ENCODE measurements around the gene NTRK2. TPM values are rescaled to one million over a fixed set of nuclear protein-coding genes. Genes with fewer than 3 reads are reported as not detected.

NTRK2 gene
- total RNA-seq, 1 experiment from 2014 or later: not detected

DNA sequence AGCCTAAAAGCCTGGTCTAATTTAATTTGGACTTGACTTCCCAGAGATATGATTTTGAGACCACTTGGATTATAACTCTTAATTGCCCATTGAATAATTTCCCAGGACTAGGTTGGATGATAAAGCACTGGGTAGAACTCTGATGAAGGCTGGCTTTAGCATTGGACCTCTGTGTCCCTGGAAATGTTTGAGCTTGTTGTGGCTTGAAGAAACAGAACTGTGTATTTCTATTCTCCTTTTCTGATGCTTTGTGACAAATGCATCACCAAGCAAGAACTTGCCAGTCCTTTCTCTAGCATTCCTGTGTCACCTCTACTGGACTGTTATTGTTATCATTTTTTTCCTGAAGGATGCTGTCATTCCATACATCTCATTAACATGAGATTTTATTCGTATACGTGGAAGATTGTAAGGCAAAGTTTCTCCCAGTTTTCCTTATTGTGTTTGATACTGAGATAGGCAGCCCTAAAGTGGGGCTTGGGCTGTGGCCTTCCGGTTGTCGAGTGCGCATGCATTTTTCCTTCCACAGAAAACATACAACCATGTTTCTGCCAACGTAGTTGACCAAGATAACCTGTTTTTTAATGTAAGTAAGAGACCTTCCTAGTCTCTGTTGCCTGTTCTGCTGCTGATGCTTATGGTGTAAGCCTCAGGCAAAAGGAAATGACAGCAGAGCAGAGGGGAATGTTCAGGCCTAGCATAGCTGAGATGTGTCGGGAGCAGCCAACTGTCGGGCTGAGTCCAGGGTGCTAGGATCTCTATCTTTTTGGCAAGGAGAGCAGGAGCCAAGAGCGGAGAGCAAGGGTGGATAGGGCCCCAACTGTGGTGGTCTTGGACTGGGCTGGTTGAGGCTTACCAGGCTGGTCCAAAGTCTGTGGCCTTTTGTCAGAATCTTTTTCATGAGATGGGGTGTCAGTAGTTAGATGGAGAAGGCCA, 2.3 kb downstream of the NTRK2 start:
- Histone ChIP-seq H3K27me3 (ENCODE audit: low read length) (no peaks in the 10 kb centered on the region), H2AFZ (ENCODE audit: low read length) (no peak overlapping the region), H3K4me3 (ENCODE audit: low read length) (no peak overlapping the region), H3K4me2 (ENCODE audit: low read depth, low read length, poor library complexity, severe bottlenecking) (no peak overlapping the region), H3K36me3 (ENCODE audit: insufficient read depth, low read length) (no peaks in the 10 kb centered on the region), H3K27ac (ENCODE audit: low read length) (no peak overlapping the region), H4K20me1 (ENCODE audit: insufficient read depth, low read depth, low read length) (no peaks in the 10 kb centered on the region), H3K79me2 (ENCODE audit: low read length) (no peaks in the 10 kb centered on the region), H3K9me2 (replicated peaks; ENCODE audit: insufficient read depth, low read length) (no peaks in the 10 kb centered on the region), H3K9me3 (ENCODE audit: low read length) (no peaks in the 10 kb centered on the region), H3K9ac (ENCODE audit: low read length) (no peak overlapping the region), H3K4me1 (ENCODE audit: low read length) (no peaks in the 10 kb centered on the region)
- no peak for DNase-seq

- H3K27ac ChIP-seq (ENCODE audit: low read length): no peak overlapping the region
- H3K4me2 ChIP-seq (ENCODE audit: low read depth, low read length, poor library complexity, severe bottlenecking): no peak overlapping the region
- H3K9me3 ChIP-seq (ENCODE audit: low read length): no peaks in the 10 kb centered on the region
- no peaks in the 10 kb centered on the region for H3K27me3 ChIP-seq (ENCODE audit: low read length)
- DNase-seq: no peak
- H3K79me2 ChIP-seq (ENCODE audit: low read length): no peaks in the 10 kb centered on the region
- H3K9me2 ChIP-seq (replicated peaks; ENCODE audit: insufficient read depth, low read length): no peaks in the 10 kb centered on the region
- no peak overlapping the region for H3K9ac ChIP-seq (ENCODE audit: low read length)
- H2AFZ ChIP-seq (ENCODE audit: low read length): no peak overlapping the region
- no peaks in the 10 kb centered on the region for H3K36me3 ChIP-seq (ENCODE audit: insufficient read depth, low read length)
- H3K4me3 ChIP-seq (ENCODE audit: low read length): no peak overlapping the region
- no peaks in the 10 kb centered on the region for H3K4me1 ChIP-seq (ENCODE audit: low read length)
- H4K20me1 ChIP-seq (ENCODE audit: insufficient read depth, low read depth, low read length): no peaks in the 10 kb centered on the region
These were observed 4.3 kb downstream of the NTRK2 start for GRCh38 chr9:84673806-84674205.

- Histone ChIP-seq H3K9me3 (ENCODE audit: low read length) (no peaks in the 10 kb centered on the region), H3K79me2 (ENCODE audit: low read length) (no peaks in the 10 kb centered on the region), H3K4me3 (ENCODE audit: low read length) (no peak overlapping the region), H3K27ac (ENCODE audit: low read length) (no peak overlapping the region), H3K4me2 (ENCODE audit: low read depth, low read length, poor library complexity, severe bottlenecking) (no peak overlapping the region), H2AFZ (ENCODE audit: low read length) (no peak overlapping the region), H3K9me2 (replicated peaks; ENCODE audit: insufficient read depth, low read length) (no peaks in the 10 kb centered on the region), H3K27me3 (ENCODE audit: low read length) (no peaks in the 10 kb centered on the region), H3K9ac (ENCODE audit: low read length) (no peak overlapping the region), H3K4me1 (ENCODE audit: low read length) (no peaks in the 10 kb centered on the region), H3K36me3 (ENCODE audit: insufficient read depth, low read length) (no peaks in the 10 kb centered on the region), H4K20me1 (ENCODE audit: insufficient read depth, low read depth, low read length) (no peaks in the 10 kb centered on the region)
- no peak for DNase-seq
These were observed 7.6 kb downstream of the NTRK2 start for GRCh38 chr9:84677080-84677479.

- no peaks in the 10 kb centered on the region for H3K27me3 ChIP-seq (ENCODE audit: low read length)
- H3K9me2 ChIP-seq (replicated peaks; ENCODE audit: insufficient read depth, low read length): no peaks in the 10 kb centered on the region
These were observed 10.0 kb downstream of the NTRK2 start for GRCh38 chr9:84679571-84679970.

DNA sequence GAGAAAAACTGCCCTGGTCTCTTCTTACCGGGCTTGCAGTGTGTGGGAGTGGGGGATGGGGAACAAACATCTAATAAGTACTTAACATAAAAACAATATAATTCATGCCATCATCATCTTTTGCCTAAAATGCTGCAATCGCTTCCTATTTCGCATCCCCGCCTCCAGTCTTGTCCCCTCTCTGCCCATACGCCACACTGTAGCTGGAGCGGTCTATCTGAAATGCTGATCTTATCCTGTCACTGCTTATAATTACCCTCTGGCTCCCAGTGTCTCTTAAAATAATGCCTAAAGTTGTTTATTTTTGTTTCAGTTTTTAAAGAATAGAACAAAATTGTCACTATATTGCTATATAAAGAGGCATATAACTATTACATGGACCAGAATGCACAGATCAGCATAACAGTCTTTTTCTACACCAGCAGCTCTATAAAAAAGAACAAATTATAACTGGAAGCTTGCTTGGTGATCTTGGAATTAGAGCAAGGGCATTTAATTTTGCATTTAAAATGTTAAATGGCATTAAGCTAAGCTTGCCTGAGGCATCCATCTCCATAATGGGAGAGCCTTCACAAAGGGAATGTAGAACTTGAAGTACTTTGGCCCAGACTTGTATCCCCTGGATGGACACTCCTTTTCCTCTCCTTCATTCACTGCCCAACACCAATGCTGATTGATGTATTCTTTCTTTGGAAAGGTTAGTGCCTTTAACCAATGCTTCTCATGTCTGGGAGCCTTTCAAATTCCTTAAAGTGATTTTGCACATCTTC, 12.2 kb downstream of the NTRK2 start:
- Histone ChIP-seq H3K79me2 (ENCODE audit: low read length) (no peaks in the 10 kb centered on the region), H3K27ac (ENCODE audit: low read length) (no peak overlapping the region), H2AFZ (ENCODE audit: low read length) (no peak overlapping the region), H3K27me3 (ENCODE audit: low read length) (no peaks in the 10 kb centered on the region), H3K9me2 (replicated peaks; ENCODE audit: insufficient read depth, low read length) (no peaks in the 10 kb centered on the region), H3K4me3 (ENCODE audit: low read length) (no peak overlapping the region), H3K4me1 (ENCODE audit: low read length) (no peaks in the 10 kb centered on the region), H4K20me1 (ENCODE audit: insufficient read depth, low read depth, low read length) (no peaks in the 10 kb centered on the region), H3K4me2 (ENCODE audit: low read depth, low read length, poor library complexity, severe bottlenecking) (no peak overlapping the region), H3K9ac (ENCODE audit: low read length) (no peak overlapping the region), H3K9me3 (ENCODE audit: low read length) (no peaks in the 10 kb centered on the region), H3K36me3 (ENCODE audit: insufficient read depth, low read length) (no peaks in the 10 kb centered on the region)
- DNase-seq: no peak

More at GRCh38 chr9:84679571-84679970, 10.0 kb downstream of the NTRK2 start:
- no peaks in the 10 kb centered on the region for H4K20me1 ChIP-seq (ENCODE audit: insufficient read depth, low read depth, low read length)
- no peak overlapping the region for H3K4me2 ChIP-seq (ENCODE audit: low read depth, low read length, poor library complexity, severe bottlenecking)
- no peak overlapping the region for H2AFZ ChIP-seq (ENCODE audit: low read length)
- no peaks in the 10 kb centered on the region for H3K4me1 ChIP-seq (ENCODE audit: low read length)
- H3K79me2 ChIP-seq (ENCODE audit: low read length): no peaks in the 10 kb centered on the region
- H3K9me3 ChIP-seq (ENCODE audit: low read length): no peaks in the 10 kb centered on the region
- no peak overlapping the region for H3K27ac ChIP-seq (ENCODE audit: low read length)
- no peak for DNase-seq
- no peak overlapping the region for H3K4me3 ChIP-seq (ENCODE audit: low read length)
- no peaks in the 10 kb centered on the region for H3K36me3 ChIP-seq (ENCODE audit: insufficient read depth, low read length)
- H3K9ac ChIP-seq (ENCODE audit: low read length): no peak overlapping the region

- no peaks in the 10 kb centered on the region for H3K9me2 ChIP-seq (replicated peaks; ENCODE audit: insufficient read depth, low read length)
These were observed 16.5 kb downstream of the NTRK2 start for GRCh38 chr9:84686068-84686467.

DNA sequence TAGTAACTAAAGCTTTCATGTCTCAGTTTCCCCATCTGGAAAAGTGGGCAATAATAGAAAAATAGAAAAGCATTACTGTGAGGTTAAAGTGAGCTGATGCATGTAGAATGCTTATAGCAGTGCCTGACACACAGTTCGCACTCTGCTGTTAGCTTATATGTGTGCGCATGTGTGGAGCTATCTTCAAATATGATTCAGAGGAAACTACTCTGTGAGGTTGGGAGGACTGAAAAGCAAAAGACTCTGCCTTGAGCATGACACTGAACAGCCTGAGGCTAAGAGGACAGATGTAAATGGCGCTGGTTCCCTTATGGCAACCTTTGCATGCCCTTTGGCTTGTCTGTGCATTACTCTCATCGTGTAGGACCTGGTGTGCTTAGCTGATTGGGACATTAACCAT, 19.4 kb downstream of the NTRK2 start:
- H3K27ac ChIP-seq (ENCODE audit: low read length): no peak overlapping the region

More at GRCh38 chr9:84686068-84686467, 16.5 kb downstream of the NTRK2 start:
- H3K27me3 ChIP-seq (ENCODE audit: low read length): no peaks in the 10 kb centered on the region
- no peak for DNase-seq
- H3K79me2 ChIP-seq (ENCODE audit: low read length): no peaks in the 10 kb centered on the region
- no peaks in the 10 kb centered on the region for H3K36me3 ChIP-seq (ENCODE audit: insufficient read depth, low read length)
- no peak overlapping the region for H3K9ac ChIP-seq (ENCODE audit: low read length)
- H3K4me1 ChIP-seq (ENCODE audit: low read length): no peaks in the 10 kb centered on the region
- no peak overlapping the region for H3K4me2 ChIP-seq (ENCODE audit: low read depth, low read length, poor library complexity, severe bottlenecking)
- H4K20me1 ChIP-seq (ENCODE audit: insufficient read depth, low read depth, low read length): no peaks in the 10 kb centered on the region
- H3K9me3 ChIP-seq (ENCODE audit: low read length): no peaks in the 10 kb centered on the region
- no peak overlapping the region for H3K4me3 ChIP-seq (ENCODE audit: low read length)
- H3K27ac ChIP-seq (ENCODE audit: low read length): no peak overlapping the region
- H2AFZ ChIP-seq (ENCODE audit: low read length): no peak overlapping the region

DNA sequence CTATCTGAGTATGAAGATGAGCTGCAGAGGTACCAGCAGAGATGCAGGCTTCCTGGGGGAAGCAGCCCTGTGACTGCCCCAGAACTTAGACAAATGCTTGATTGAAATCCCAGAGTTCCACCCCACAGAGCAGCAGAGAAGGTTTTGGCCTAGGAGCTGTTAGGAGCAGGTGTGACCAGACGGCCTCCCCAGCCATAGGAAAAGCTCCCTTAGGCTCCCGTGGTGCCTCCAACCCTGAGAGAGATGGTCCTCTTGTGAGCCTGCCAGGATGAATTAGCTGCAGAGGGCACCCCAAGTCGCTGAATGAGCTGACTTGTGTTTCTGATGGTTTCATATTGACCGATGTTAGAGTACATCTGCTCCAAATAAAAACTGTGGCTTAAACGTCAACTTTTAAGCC, 22.1 kb downstream of the NTRK2 start:
- Histone ChIP-seq H3K36me3 (ENCODE audit: insufficient read depth, low read length) (no peaks in the 10 kb centered on the region), H2AFZ (ENCODE audit: low read length) (no peak overlapping the region), H4K20me1 (ENCODE audit: insufficient read depth, low read depth, low read length) (no peaks in the 10 kb centered on the region), H3K4me1 (ENCODE audit: low read length) (no peaks in the 10 kb centered on the region), H3K4me2 (ENCODE audit: low read depth, low read length, poor library complexity, severe bottlenecking) (no peak overlapping the region), H3K27me3 (ENCODE audit: low read length) (no peaks in the 10 kb centered on the region), H3K9me2 (replicated peaks; ENCODE audit: insufficient read depth, low read length) (no peaks in the 10 kb centered on the region), H3K27ac (ENCODE audit: low read length) (no peak overlapping the region), H3K4me3 (ENCODE audit: low read length) (no peak overlapping the region), H3K9ac (ENCODE audit: low read length) (no peak overlapping the region), H3K79me2 (ENCODE audit: low read length) (no peaks in the 10 kb centered on the region), H3K9me3 (ENCODE audit: low read length) (no peaks in the 10 kb centered on the region)
- no peak for DNase-seq

More for the DNA sequence above, 19.4 kb downstream of the NTRK2 start:
- Histone ChIP-seq H3K4me3 (ENCODE audit: low read length) (no peak overlapping the region), H3K9me3 (ENCODE audit: low read length) (no peaks in the 10 kb centered on the region), H4K20me1 (ENCODE audit: insufficient read depth, low read depth, low read length) (no peaks in the 10 kb centered on the region), H3K4me2 (ENCODE audit: low read depth, low read length, poor library complexity, severe bottlenecking) (no peak overlapping the region), H3K36me3 (ENCODE audit: insufficient read depth, low read length) (no peaks in the 10 kb centered on the region), H3K27me3 (ENCODE audit: low read length) (no peaks in the 10 kb centered on the region), H3K9ac (ENCODE audit: low read length) (no peak overlapping the region), H3K4me1 (ENCODE audit: low read length) (no peaks in the 10 kb centered on the region), H2AFZ (ENCODE audit: low read length) (no peak overlapping the region), H3K9me2 (replicated peaks; ENCODE audit: insufficient read depth, low read length) (no peaks in the 10 kb centered on the region), H3K79me2 (ENCODE audit: low read length) (no peaks in the 10 kb centered on the region)
- DNase-seq: no peak

Measured in Karpas-422 (cell line).